SK-N-SH (cell line): Measurements from ENCODE around the gene LRP5. TPM values are rescaled to one million over a fixed set of nuclear protein-coding genes. Genes with fewer than 3 reads are reported as not detected.

Experiments
- CTCF ChIA-PET: fragments of 300-600, 350-600 bp; formaldehyde crosslinking; extraction: SDS; loops from one replicate; lab custom pipeline; 2021; lab: Yijun Ruan, JAX
- POLR2A ChIA-PET: fragments of 350-600 bp; sonication (Branson Sonifier 250); formaldehyde crosslinking; extraction: SDS; loops from one replicate; lab custom pipeline; 2020; ENCODE audit warnings: antibody characterized with exemption, inconsistent platforms; lab: Yijun Ruan, JAX
- DNase-seq: peaks from one replicate; pipeline ENCODE4 v3.0.0; 2012
- H2AFZ ChIP-seq: fragments of 200-600 bp; sonication (generic); 2 replicates; pipeline ENCODE4 v1.8.1; 2016; ENCODE audit warnings: antibody characterized with exemption, mild to moderate bottlenecking, low read depth
- H3F3A ChIP-seq: fragments of 200-600 bp; sonication (generic); replicated peaks from 2 replicates; pipeline ENCODE3; 2016; ENCODE audit warnings: antibody characterized with exemption, mild to moderate bottlenecking; ENCODE audit not compliant: insufficient read depth
- H3K27ac ChIP-seq, 2 experiments: fragments of 200-500 bp in 1 of 2; fragments of 200-600 bp in 1 of 2; sonication (Bioruptor generic) in 1 of 2; sonication (generic), shearing (Covaris generic) in 1 of 2; 2 replicates each; pipeline versions ENCODE4 v1.5.1 to v1.6.1; 2014 to 2016; ENCODE audit warnings: low read depth in 2 of 2, inconsistent platforms in 1 of 2, low read length in 1 of 2, mild to moderate bottlenecking in 1 of 2, mixed read lengths in 1 of 2
- H3K27me3 ChIP-seq: fragments of 200-600 bp; sonication (generic), shearing (Covaris generic); 2 replicates; pipeline ENCODE4 v1.6.1; 2016; ENCODE audit warnings: mixed run types; ENCODE audit not compliant: insufficient read depth
- H3K36me3 ChIP-seq, 2 experiments: fragments of 200-500 bp in 1 of 2; fragments of 200-600 bp in 1 of 2; sonication (Bioruptor generic) in 1 of 2; sonication (generic) in 1 of 2; replicated peaks in 1 of 2; 2 replicates each; pipeline versions ENCODE3 to v1.5.1; 2014 to 2016; ENCODE audit warnings: low read length in 1 of 2, mild to moderate bottlenecking in 1 of 2; ENCODE audit not compliant: insufficient read depth in 2 of 2, control insufficient read depth in 1 of 2
- H3K4me1 ChIP-seq, 2 experiments: fragments of 200-500 bp in 1 of 2; fragments of 200-600 bp in 1 of 2; sonication (Bioruptor generic) in 1 of 2; sonication (generic), shearing (Covaris generic) in 1 of 2; 2 replicates each; pipeline versions ENCODE4 v1.5.1 to v1.6.1; 2014 to 2016; ENCODE audit warnings: low read depth in 1 of 2, low read length in 1 of 2, mixed run types in 1 of 2; ENCODE audit not compliant: insufficient read depth in 2 of 2, control insufficient read depth in 1 of 2
- H3K4me2 ChIP-seq: fragments of 200-600 bp; sonication (generic), shearing (Covaris generic); 2 replicates; pipeline ENCODE4 v1.6.1; 2017; ENCODE audit warnings: mixed run types
- H3K4me3 ChIP-seq, 2 experiments: fragments of 200-500 bp in 1 of 2; fragments of 200-600 bp in 1 of 2; sonication (Bioruptor generic) in 1 of 2; sonication (generic), shearing (Covaris generic) in 1 of 2; 2 replicates each; pipeline versions ENCODE4 v1.5.1 to v1.8.1; 2014 to 2016; ENCODE audit warnings: low read depth in 2 of 2, inconsistent platforms in 1 of 2, low read length in 1 of 2, mild to moderate bottlenecking in 1 of 2, mixed read lengths in 1 of 2, moderate library complexity in 1 of 2
- H3K79me2 ChIP-seq: fragments of 200-600 bp; sonication (generic); 2 replicates; pipeline ENCODE4 v1.8.1; 2017; ENCODE audit warnings: mild to moderate bottlenecking; ENCODE audit not compliant: insufficient read depth
- H3K9ac ChIP-seq: fragments of 200-600 bp; sonication (generic); 2 replicates; pipeline ENCODE4 v1.6.1; 2017; ENCODE audit warnings: mixed run types
- H3K9me2 ChIP-seq: fragments of 200-600 bp; sonication (generic); 2 replicates; pipeline ENCODE4 v1.6.1; 2017; ENCODE audit warnings: mixed run types
- H3K9me3 ChIP-seq: fragments of 200-600 bp; sonication (generic); 2 replicates; pipeline ENCODE4 v1.6.1; 2017; ENCODE audit warnings: mixed run types, mild to moderate bottlenecking, moderate library complexity
- H4K20me1 ChIP-seq: fragments of 200-600 bp; sonication (generic); 2 replicates; pipeline ENCODE4 v1.6.1; 2017; ENCODE audit warnings: mild to moderate bottlenecking, mixed run types; ENCODE audit not compliant: insufficient read depth
- EZH2phosphoT487 ChIP-seq: fragments of 200-600 bp; sonication (generic); IDR thresholded peaks from 2 replicates; pipeline ENCODE4 v1.6.1; 2017; ENCODE audit warnings: low read depth, mixed run types, mild to moderate bottlenecking, antibody characterized with exemption, moderate library complexity, borderline replicate concordance
- FOXM1 ChIP-seq: IDR thresholded peaks from 2 replicates; pipeline ENCODE4 v1.4.0; 2012; ENCODE audit warnings: low read depth, mild to moderate bottlenecking
- GATA2 ChIP-seq: sonication (generic); formaldehyde crosslinking; IDR thresholded peaks from 2 replicates; pipeline ENCODE4 v1.5.0; 2020; ENCODE audit warnings: mild to moderate bottlenecking, missing genetic modification reagents
- MEF2A ChIP-seq: IDR thresholded peaks from 2 replicates; pipeline ENCODE4 v1.4.0; 2012; ENCODE audit warnings: low read depth, borderline replicate concordance
- MXI1 ChIP-seq: IDR thresholded peaks from 2 replicates; pipeline ENCODE4 v1.6.1; 2012; ENCODE audit warnings: mild to moderate bottlenecking, low read depth, low read length, improper control_type of control experiment
- PBX3 ChIP-seq: IDR thresholded peaks from 2 replicates; pipeline ENCODE4; 2012
- SIN3A ChIP-seq: IDR thresholded peaks from 2 replicates; pipeline ENCODE4 v1.6.1; 2012; ENCODE audit warnings: low read depth, mild to moderate bottlenecking, low read length, moderate library complexity, borderline replicate concordance
- USF2 ChIP-seq: fragments of 150-350 bp; IDR thresholded peaks from 2 replicates; pipeline ENCODE4 v1.6.1; 2017; ENCODE audit warnings: antibody characterized with exemption, low read length, low read depth, borderline replicate concordance
- WGBS: methylation state at CpG from one replicate; pipeline ENCODE4 v1.1.6; 2017; ENCODE audit warnings: low lambda C conversion rate; 5-methylcytosine and 5-hydroxymethylcytosine counted together
- polyA plus RNA-seq, 3 experiments: library from polyadenylated mRNA; depleted of rRNA; stranded (reverse); fragments of >200 nt; gene quantifications; 2 replicates each; pipeline ENCODE4 v1.2.3, GENCODE V29; 2012
- TF ChIP-seq, protein P1 (sequence below): fragments of 200-600 bp; sonication (generic); IDR thresholded peaks from 2 replicates; pipeline ENCODE4 v1.6.1; 2017; ENCODE audit warnings: antibody characterized with exemption, mild to moderate bottlenecking, moderate library complexity
- TF ChIP-seq, protein P2 (sequence below): IDR thresholded peaks from 2 replicates; pipeline ENCODE4 v1.4.0; 2012; ENCODE audit warnings: low read depth
- TF ChIP-seq, protein P3 (sequence below): IDR thresholded peaks from 2 replicates; pipeline ENCODE4 v1.6.1; 2012; ENCODE audit warnings: mild to moderate bottlenecking, low read depth, low read length, moderate library complexity

The LRP5 gene
- polyA plus RNA-seq, 1 of the 3 experiments (the other 2 are of a cell fraction): 15.0 TPM

DNA sequence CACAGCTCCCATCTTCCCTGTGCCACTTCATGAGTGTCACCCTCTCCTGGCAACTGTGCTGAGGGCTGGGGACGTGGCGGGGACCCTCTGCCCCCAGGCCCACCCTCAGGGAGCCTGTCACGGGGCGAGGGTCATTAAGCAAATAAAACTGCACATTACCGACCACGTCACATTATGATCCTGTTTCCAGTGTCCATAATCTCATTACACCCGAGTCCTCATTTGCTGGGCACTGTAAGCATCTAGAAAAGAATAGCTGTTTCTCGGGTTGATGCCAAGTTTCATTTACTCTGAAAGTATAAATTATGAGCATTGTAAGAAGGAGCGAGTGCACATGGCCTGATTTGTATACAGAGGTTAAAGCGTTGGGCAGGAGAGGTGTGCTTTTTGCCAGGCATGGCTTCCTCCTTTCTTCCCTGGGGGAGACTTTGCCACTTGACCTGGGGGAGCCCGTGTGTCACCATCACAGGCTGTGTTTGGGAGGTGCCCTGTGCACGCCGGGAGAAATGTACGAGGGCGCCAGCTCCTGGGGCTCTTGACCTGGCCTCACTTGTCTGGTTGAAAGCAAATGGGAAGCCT, 50.5 kb downstream of the LRP5 start:
- no peaks in the 10 kb centered on the region for H3F3A ChIP-seq
- H3K79me2 ChIP-seq: no peaks in the 10 kb centered on the region
- peak; percentile 76 for DNase-seq
- H3K4me1 ChIP-seq: peaks cover 0 to 9% of the 10 kb centered on the region in 2 experiments; a peak in 1 of 4 replicates
- H3K9me2 ChIP-seq: no peaks in the 10 kb centered on the region
- no peak overlapping the region for H3K9ac ChIP-seq
- H3K9me3 ChIP-seq: no peaks in the 10 kb centered on the region
- no peak overlapping the region for H2AFZ ChIP-seq
- no peak for TF ChIP-seq PBX3
- TF ChIP-seq MXI1: peak; percentile 51; the same call in 1 of the 2 replicates
- no peak for TF ChIP-seq FOXM1
- no peaks in the 10 kb centered on the region for H4K20me1 ChIP-seq
- 76% methylated on average over 14 of the region's 15 CpGs for WGBS
- ChIA-PET POLR2A (interaction anchor here (0.6 kb wide), 1 partner anchor 17 kb away, joined by 3 read pairs; no protein-coding TSS in a partner anchor), CTCF (interaction anchor here (0.7 to 0.8 kb wide), 2 partner anchors 38 to 105 kb away, joined by 3 to 4 read pairs; no protein-coding TSS in a partner anchor)
- no peak overlapping the region for H3K4me2 ChIP-seq
- H3K4me3 ChIP-seq: no peak overlapping the region
- no peaks in the 10 kb centered on the region for H3K27me3 ChIP-seq
- peak overlapping the region in 1 of 2 experiments; percentile 67; a peak in 2 of 4 replicates for H3K27ac ChIP-seq
- H3K36me3 ChIP-seq: peaks cover 13 to 20% of the 10 kb centered on the region in 2 experiments

DNA sequence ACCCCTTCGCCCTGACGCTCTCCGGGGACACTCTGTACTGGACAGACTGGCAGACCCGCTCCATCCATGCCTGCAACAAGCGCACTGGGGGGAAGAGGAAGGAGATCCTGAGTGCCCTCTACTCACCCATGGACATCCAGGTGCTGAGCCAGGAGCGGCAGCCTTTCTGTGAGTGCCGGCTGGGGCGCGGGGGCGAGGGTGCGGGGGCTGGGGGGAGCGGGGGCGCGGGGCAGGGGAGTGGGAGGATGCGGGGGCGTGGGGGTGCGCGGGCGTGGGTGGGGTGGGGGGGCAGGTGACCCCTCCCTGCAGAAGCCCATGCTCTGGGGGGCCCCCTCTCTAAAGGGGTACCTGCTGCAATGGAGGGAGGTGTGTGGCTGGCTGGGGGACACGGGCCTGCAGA, 51.4 kb downstream of the LRP5 start:
- Histone ChIP-seq H3K9me3 (no peaks in the 10 kb centered on the region), H3K9ac (no peak overlapping the region), H2AFZ (no peak overlapping the region), H4K20me1 (no peaks in the 10 kb centered on the region), H3K27me3 (no peaks in the 10 kb centered on the region), H3K79me2 (no peaks in the 10 kb centered on the region), H3K27ac (no peak overlapping the region), H3K4me1 (peaks cover 0 to 9% of the 10 kb centered on the region in 2 experiments; a peak in 1 of 4 replicates), H3K36me3 (peaks cover 5 to 17% of the 10 kb centered on the region in 2 experiments), H3K4me2 (no peak overlapping the region), H3F3A (no peaks in the 10 kb centered on the region), H3K4me3 (no peak overlapping the region), H3K9me2 (no peaks in the 10 kb centered on the region)
- WGBS: 98% methylated on average over 20 of the region's 20 CpGs
- POLR2A ChIA-PET: no interaction called here
- CTCF ChIA-PET: interaction anchor here (0.8 kb wide), 1 partner anchor 106 kb away, joined by 3 read pairs; no protein-coding TSS in a partner anchor
- no peak for DNase-seq
- no peak for TF ChIP-seq USF2
- no peak for TF ChIP-seq EZH2phosphoT487
- no peak for TF ChIP-seq FOXM1
- no peak for TF ChIP-seq GATA2
- TF ChIP-seq, protein P1, sequence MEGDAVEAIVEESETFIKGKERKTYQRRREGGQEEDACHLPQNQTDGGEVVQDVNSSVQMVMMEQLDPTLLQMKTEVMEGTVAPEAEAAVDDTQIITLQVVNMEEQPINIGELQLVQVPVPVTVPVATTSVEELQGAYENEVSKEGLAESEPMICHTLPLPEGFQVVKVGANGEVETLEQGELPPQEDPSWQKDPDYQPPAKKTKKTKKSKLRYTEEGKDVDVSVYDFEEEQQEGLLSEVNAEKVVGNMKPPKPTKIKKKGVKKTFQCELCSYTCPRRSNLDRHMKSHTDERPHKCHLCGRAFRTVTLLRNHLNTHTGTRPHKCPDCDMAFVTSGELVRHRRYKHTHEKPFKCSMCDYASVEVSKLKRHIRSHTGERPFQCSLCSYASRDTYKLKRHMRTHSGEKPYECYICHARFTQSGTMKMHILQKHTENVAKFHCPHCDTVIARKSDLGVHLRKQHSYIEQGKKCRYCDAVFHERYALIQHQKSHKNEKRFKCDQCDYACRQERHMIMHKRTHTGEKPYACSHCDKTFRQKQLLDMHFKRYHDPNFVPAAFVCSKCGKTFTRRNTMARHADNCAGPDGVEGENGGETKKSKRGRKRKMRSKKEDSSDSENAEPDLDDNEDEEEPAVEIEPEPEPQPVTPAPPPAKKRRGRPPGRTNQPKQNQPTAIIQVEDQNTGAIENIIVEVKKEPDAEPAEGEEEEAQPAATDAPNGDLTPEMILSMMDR: no peak
- TF ChIP-seq MEF2A: no peak
- TF ChIP-seq, protein P2, sequence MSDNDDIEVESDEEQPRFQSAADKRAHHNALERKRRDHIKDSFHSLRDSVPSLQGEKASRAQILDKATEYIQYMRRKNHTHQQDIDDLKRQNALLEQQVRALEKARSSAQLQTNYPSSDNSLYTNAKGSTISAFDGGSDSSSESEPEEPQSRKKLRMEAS: no peak
- no peak for TF ChIP-seq SIN3A
- TF ChIP-seq, protein P3, sequence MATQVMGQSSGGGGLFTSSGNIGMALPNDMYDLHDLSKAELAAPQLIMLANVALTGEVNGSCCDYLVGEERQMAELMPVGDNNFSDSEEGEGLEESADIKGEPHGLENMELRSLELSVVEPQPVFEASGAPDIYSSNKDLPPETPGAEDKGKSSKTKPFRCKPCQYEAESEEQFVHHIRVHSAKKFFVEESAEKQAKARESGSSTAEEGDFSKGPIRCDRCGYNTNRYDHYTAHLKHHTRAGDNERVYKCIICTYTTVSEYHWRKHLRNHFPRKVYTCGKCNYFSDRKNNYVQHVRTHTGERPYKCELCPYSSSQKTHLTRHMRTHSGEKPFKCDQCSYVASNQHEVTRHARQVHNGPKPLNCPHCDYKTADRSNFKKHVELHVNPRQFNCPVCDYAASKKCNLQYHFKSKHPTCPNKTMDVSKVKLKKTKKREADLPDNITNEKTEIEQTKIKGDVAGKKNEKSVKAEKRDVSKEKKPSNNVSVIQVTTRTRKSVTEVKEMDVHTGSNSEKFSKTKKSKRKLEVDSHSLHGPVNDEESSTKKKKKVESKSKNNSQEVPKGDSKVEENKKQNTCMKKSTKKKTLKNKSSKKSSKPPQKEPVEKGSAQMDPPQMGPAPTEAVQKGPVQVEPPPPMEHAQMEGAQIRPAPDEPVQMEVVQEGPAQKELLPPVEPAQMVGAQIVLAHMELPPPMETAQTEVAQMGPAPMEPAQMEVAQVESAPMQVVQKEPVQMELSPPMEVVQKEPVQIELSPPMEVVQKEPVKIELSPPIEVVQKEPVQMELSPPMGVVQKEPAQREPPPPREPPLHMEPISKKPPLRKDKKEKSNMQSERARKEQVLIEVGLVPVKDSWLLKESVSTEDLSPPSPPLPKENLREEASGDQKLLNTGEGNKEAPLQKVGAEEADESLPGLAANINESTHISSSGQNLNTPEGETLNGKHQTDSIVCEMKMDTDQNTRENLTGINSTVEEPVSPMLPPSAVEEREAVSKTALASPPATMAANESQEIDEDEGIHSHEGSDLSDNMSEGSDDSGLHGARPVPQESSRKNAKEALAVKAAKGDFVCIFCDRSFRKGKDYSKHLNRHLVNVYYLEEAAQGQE: no peak
